Heart right ventricle (tissue), 16 donors: ENCODE measurements around the gene NPIPB8. TPM values are rescaled to one million over a fixed set of nuclear protein-coding genes. Genes with fewer than 3 reads are reported as not detected.

ENCODE experiments used
- ATAC-seq, 8 donors: fragments of 200-7000 bp; cut with Tn5 transposase; one replicate each; pipeline ENCODE4 v1.9.1; 2020; ENCODE audit warnings: mild to moderate bottlenecking in 8 of 8, moderate library complexity in 8 of 8, moderate number of reproducible peaks in 1 of 8
- DNase-seq, 2 donors: peaks; one replicate each; pipeline ENCODE4 v3.0.0-alpha.2; 2020
- H3K27ac ChIP-seq, 10 donors: fragments of 200-600 bp; sonication (generic) in 2 of 10; one replicate each; pipeline versions ENCODE4 v1.5.0 to v1.8.0; 2020 to 2022; ENCODE audit warnings: mild to moderate bottlenecking in 3 of 10
- H3K27me3 ChIP-seq, 7 donors: fragments of 200-600 bp; one replicate each; pipeline ENCODE4 v1.8.0; 2021 to 2022; ENCODE audit warnings: mild to moderate bottlenecking in 2 of 7
- H3K36me3 ChIP-seq, 9 donors: fragments of 200-600 bp; sonication (generic) in 1 of 9; one replicate each; pipeline versions ENCODE4 v1.5.0 to v1.8.0; 2020 to 2022; ENCODE audit warnings: mild to moderate bottlenecking in 2 of 9
- H3K4me1 ChIP-seq, 9 donors: fragments of 200-600 bp; sonication (generic) in 1 of 9; one replicate each; pipeline versions ENCODE4 v1.5.0 to v1.8.0; 2020 to 2022; ENCODE audit warnings: mild to moderate bottlenecking in 4 of 9
- H3K4me3 ChIP-seq, 10 donors: fragments of 200-600 bp; sonication (generic) in 2 of 10; one replicate each; pipeline versions ENCODE4 v1.5.0 to v1.8.0; 2020 to 2022; ENCODE audit warnings: mild to moderate bottlenecking in 7 of 10, moderate library complexity in 2 of 10
- H3K9me3 ChIP-seq, 11 donors: fragments of 200-600 bp in 10 of 11; sonication (generic) in 2 of 11; one replicate each; pipeline versions ENCODE4 v1.5.0 to v1.8.0; 2013 to 2022; ENCODE audit warnings: mild to moderate bottlenecking in 2 of 11, control low read depth in 1 of 11, moderate library complexity in 1 of 11
- CTCF ChIP-seq, 9 donors: fragments of 200-600 bp; sonication (generic) in 2 of 9; IDR thresholded peaks; one replicate each; pipeline versions ENCODE4 v1.5.0 to v1.8.0; 2021 to 2022; ENCODE audit warnings: antibody characterized with exemption in 9 of 9, mild to moderate bottlenecking in 5 of 9, moderate library complexity in 1 of 9
- WGBS, 2 donors: extraction: QIAGEN DNeasy Blood & Tissue Kit; methylation state at CpG; one replicate each; pipeline ENCODE4 v1.1.7; 2013; ENCODE audit warnings: inconsistent platforms in 1 of 2; 5-methylcytosine and 5-hydroxymethylcytosine counted together
- intact Hi-C, 10 donors: fragments of 100-400 bp; cut with DNase I; formaldehyde crosslinking; loops; one replicate each; pipeline versions ENCODE4 v1.11.1 to v1.14.2; 2022
- polyA plus RNA-seq, 2 donors: library from polyadenylated mRNA; stranded (reverse); fragments of 200-250 nt; gene quantifications; one replicate each; pipeline ENCODE4 v1.2.3, GENCODE V29; 2013
- total RNA-seq, 10 donors: library from RNA; stranded (reverse); fragmentation: NEBNext Ultra II Directional in 3 of 10; extraction: Animal tissue kit (Norgen Biotek cat#: 25700) in 3 of 10; gene quantifications; one replicate each; pipeline versions ENCODE4 v1.2.1 to v1.2.4, GENCODE V29; 2021 to 2023
- donor health status: Arrhythmogenic right ventricular cardiomyopathy.
- donor health status: ischemic (EF 13 %, LVEDD 7.1; RV severe dilation, severe dysfunction).
- donor health status: healthy with polysubstance abuse.
- donor health status: DM: no; HTN: yes; CAD: no.
- donor health status: DM: no; HTN: no; CAD: no.
- donor health status: ischemic (EF 25% LVEDD 6.9; RV normal size, moderate dysfunction).
- donor health status: ischemic (EF 25% LVEDD 5.7; RV mildly dilated, moderate dysfunction).
- donor health status: healthy.
- donor health status: DM: yes; HTN: yes; CAD: no.
- donor health status: Ischemic cardiomyopathy.
- donor health status: ischemic (EF 35%, LVEDD 5.7; RV mildly dilated, moderate dysfunction).
- donor health status: nonischemic (EF 11% LVEDD 7.7; RV severe dilation, severe dysfunction).
- donor health status: DM: yes; HTN: yes; CAD: no.
- donor health status: PGD.
- donor health status: ischemic (EF 29% LVEDD 5.4; RV normal size, mild dysfunction).
- donor health status: nonischemic (EF 23%, LVEDD 6.1; RV moderate dilation, normal function).

The NPIPB8 gene
- total and polyA plus RNA-seq, 12 donors, result 0.61 TPM; not detected in 11

- ATAC-seq (no peak), DNase-seq (no peak)
- no peak overlapping the region for H3K27ac ChIP-seq
- peaks cover 0 to 26% (median 0%) of the 10 kb centered on the region in 9 donors for H3K36me3 ChIP-seq
- peaks cover 0 to 4% (median 0%) of the 10 kb centered on the region in 9 donors for H3K4me1 ChIP-seq
- H3K4me3 ChIP-seq, result no peak overlapping the region
- intact Hi-C loops, result no loop called here
- no peaks in the 10 kb centered on the region for H3K9me3 ChIP-seq
- WGBS, 2 donors, result 53 to 84% methylated on average over 5 of the region's 6 CpGs
- H3K27me3 ChIP-seq, result no peaks in the 10 kb centered on the region
- TF ChIP-seq CTCF (IDR thresholded peaks at IDR 0.05), result no peak
These were observed 35.3 kb upstream of the NPIPB8 start for GRCh38 chr16:28602529-28602928.

- TF ChIP-seq CTCF (IDR thresholded peaks at IDR 0.05), result no peak
- Histone ChIP-seq H3K27me3 (no peaks in the 10 kb centered on the region), H3K4me1 (no peaks in the 10 kb centered on the region), H3K27ac (no peak overlapping the region), H3K4me3 (no peak overlapping the region), H3K36me3 (peaks cover 0 to 36% (median 0%) of the 10 kb centered on the region in 9 donors), H3K9me3 (no peaks in the 10 kb centered on the region)
- intact Hi-C loops, result no loop called here
- WGBS, 2 donors, result 76 to 80% methylated on average over 11 of the region's 11 CpGs
- ATAC-seq (peak in 1 of 8 donors; percentile 6), DNase-seq (no peak)
These were observed 34.3 kb upstream of the NPIPB8 start for GRCh38 chr16:28603381-28604185.

- Histone ChIP-seq H3K9me3 (no peaks in the 10 kb centered on the region), H3K4me3 (no peak overlapping the region), H3K27ac (no peak overlapping the region), H3K36me3 (peaks cover 0 to 36% (median 0%) of the 10 kb centered on the region in 9 donors), H3K4me1 (peaks cover 0 to 4% (median 2%) of the 10 kb centered on the region in 9 donors), H3K27me3 (no peaks in the 10 kb centered on the region)
- ATAC-seq (no peak), DNase-seq (no peak)
- intact Hi-C loops, result no loop called here
- TF ChIP-seq CTCF (IDR thresholded peaks at IDR 0.05), result no peak
- WGBS, 2 donors, result 72 to 78% methylated on average over 8 of the region's 8 CpGs
These were observed 33.7 kb upstream of the NPIPB8 start for GRCh38 chr16:28604186-28604565.

GRCh38 chr16:28606291-28607115, 31.4 kb upstream of the NPIPB8 start:
- Histone ChIP-seq H3K4me1 (peaks cover 0 to 23% (median 16%) of the 10 kb centered on the region in 9 donors), H3K36me3 (peaks cover 0 to 36% (median 0%) of the 10 kb centered on the region in 9 donors), H3K27ac (no peak overlapping the region), H3K27me3 (no peaks in the 10 kb centered on the region), H3K4me3 (no peak overlapping the region), H3K9me3 (no peaks in the 10 kb centered on the region)
- TF ChIP-seq CTCF (IDR thresholded peaks at IDR 0.05), result no peak
- 90 to 95% methylated on average over 16 of the region's 16 CpGs for WGBS, 2 donors
- intact Hi-C loops, result no loop called here
- ATAC-seq (no peak), DNase-seq (peak in 1 of 2 donors; percentile 2)
